GM19025 (cell line): Measurements from ENCODE around the gene KLRC4.
A peak's percentile ranks its signal among the peaks of the same experiment; 100 is the strongest.
"Not testable (repeated sequence)": the region's sequence is repeated elsewhere in the genome, so short reads cannot be mapped to it uniquely, and the experiment has no call there.

ENCODE experiments used
- ATAC-seq: cut with Tn5 transposase; IDR thresholded peaks from one replicate; pipeline ENCODE4 v1.9.1; 2021; ENCODE audit warnings: mild to moderate bottlenecking, low read depth, moderate library complexity; ENCODE audit not compliant: unreplicated experiment

The KLRC4 gene

GRCh38 chr12:10369557-10370415 is 39.8 kb downstream of the KLRC4 start:
- ATAC-seq: no peak

- no peak for ATAC-seq
Measured at GRCh38 chr12:10368206-10369171, 41.1 kb downstream of the KLRC4 start.

GRCh38 chr12:10367714-10368113 is 41.8 kb downstream of the KLRC4 start:
- ATAC-seq: not testable (repeated sequence)

GRCh38 chr12:10366875-10367274 is 42.7 kb downstream of the KLRC4 start:
- ATAC-seq: no peak

- no peak for ATAC-seq
Measured at GRCh38 chr12:10365696-10366405, 43.7 kb downstream of the KLRC4 start.

GRCh38 chr12:10364815-10365622 is 44.5 kb downstream of the KLRC4 start:
- ATAC-seq: peak; percentile 39

- peak; percentile 78 for ATAC-seq
Measured at GRCh38 chr12:10363914-10364814, 45.4 kb downstream of the KLRC4 start.

GRCh38 chr12:10363658-10363913 is 46.0 kb downstream of the KLRC4 start:
- ATAC-seq: no peak

- no peak for ATAC-seq
Measured at GRCh38 chr12:10362828-10363657, 46.5 kb downstream of the KLRC4 start.

GRCh38 chr12:10362325-10362724 is 47.2 kb downstream of the KLRC4 start:
- no peak for ATAC-seq

GRCh38 chr12:10361622-10362021 is 47.9 kb downstream of the KLRC4 start:
- ATAC-seq: no peak

- ATAC-seq: no peak
Measured at GRCh38 chr12:10361084-10361483, 48.5 kb downstream of the KLRC4 start.

GRCh38 chr12:10358969-10359368 is 50.6 kb downstream of the KLRC4 start:
- no peak for ATAC-seq

GRCh38 chr12:10358131-10358530 is 51.4 kb downstream of the KLRC4 start:
- ATAC-seq: no peak
